IMR-90 (cell line): Measurements from ENCODE around the gene CNPY3. TPM values are rescaled to one million over a fixed set of nuclear protein-coding genes. Genes with fewer than 3 reads are reported as not detected.
"Not testable (repeated sequence)": the region's sequence is repeated elsewhere in the genome, so short reads cannot be mapped to it uniquely, and the experiment has no call there.

Source experiments
- ATAC-seq: fragments of 200-7000 bp; cut with Tn5 transposase; 2 replicates; pipeline ENCODE4 v1.9.1; 2020; ENCODE audit warnings: low read depth, mild to moderate bottlenecking, moderate library complexity
- BruUV-seq: library from RNA; stranded (reverse); fragments of 400-500 nt; replicated peaks from 2 replicates; lab custom pipeline; 2021; lab: Mats Ljungman, UMichigan
- CTCF ChIA-PET: fragments of 300-600 bp; formaldehyde crosslinking; extraction: SDS; loops from one replicate; lab custom pipeline; 2021; ENCODE audit warnings: antibody characterized with exemption; lab: Yijun Ruan, JAX
- POLR2A ChIA-PET: fragments of 300-600 bp; sonication (Branson Sonifier 250); formaldehyde crosslinking; loops from one replicate; lab custom pipeline; 2022; ENCODE audit warnings: antibody characterized with exemption; ENCODE audit not compliant: unreplicated experiment; lab: Charles Lee
- DNase-seq: peaks from one replicate; pipeline ENCODE4 v3.0.0; 2013
- H2AFZ ChIP-seq: replicated peaks from 2 replicates; pipeline ENCODE3; 2013; ENCODE audit warnings: low read length, mild to moderate bottlenecking; ENCODE audit not compliant: poor library complexity
- H2AK5ac ChIP-seq: 2 replicates; pipeline ENCODE4 v1.6.1; 2013; ENCODE audit warnings: low read depth, low read length, inconsistent platforms
- H2AK9ac ChIP-seq: replicated peaks from 2 replicates; pipeline ENCODE3; 2013; ENCODE audit warnings: mild to moderate bottlenecking, low read depth, low read length, moderate library complexity; ENCODE audit not compliant: poor library complexity
- H2BK120ac ChIP-seq: 2 replicates; pipeline ENCODE4 v1.6.1; 2013; ENCODE audit warnings: low read depth, low read length, inconsistent platforms
- H2BK15ac ChIP-seq: 3 replicates; pipeline ENCODE4 v1.6.1; 2013; ENCODE audit warnings: low read depth, low read length, inconsistent platforms
- H2BK20ac ChIP-seq: 2 replicates; pipeline ENCODE4 v1.6.1; 2013; ENCODE audit warnings: low read depth, mild to moderate bottlenecking, inconsistent platforms, low read length, moderate library complexity
- H2BK5ac ChIP-seq: 2 replicates; pipeline ENCODE4 v1.6.1; 2013; ENCODE audit warnings: mild to moderate bottlenecking, low read depth, low read length, inconsistent platforms; ENCODE audit not compliant: poor library complexity, severe bottlenecking
- H3K14ac ChIP-seq: replicated peaks from 2 replicates; pipeline ENCODE4 v1.6.1; 2013; ENCODE audit warnings: low read depth, low read length, inconsistent platforms
- H3K18ac ChIP-seq: 2 replicates; pipeline ENCODE4 v1.6.1; 2013; ENCODE audit warnings: low read depth, low read length, control low read depth
- H3K23ac ChIP-seq: 2 replicates; pipeline ENCODE4 v1.6.1; 2013; ENCODE audit warnings: low read depth, low read length, inconsistent platforms
- H3K27ac ChIP-seq: 2 replicates; pipeline ENCODE4 v1.5.1; 2013; ENCODE audit warnings: mild to moderate bottlenecking, control low read depth, low read length; ENCODE audit not compliant: insufficient read depth
- H3K27me3 ChIP-seq: 2 replicates; pipeline ENCODE4 v1.6.1; 2013; ENCODE audit warnings: low read length; ENCODE audit not compliant: control insufficient read depth, insufficient read depth
- H3K36me3 ChIP-seq: 2 replicates; pipeline ENCODE4 v1.6.1; 2013; ENCODE audit warnings: low read length, mixed read lengths; ENCODE audit not compliant: control insufficient read depth, insufficient read depth
- H3K4ac ChIP-seq: 2 replicates; pipeline ENCODE4 v1.6.1; 2013; ENCODE audit warnings: low read depth, low read length, inconsistent platforms
- H3K4me1 ChIP-seq: 2 replicates; pipeline ENCODE4 v1.6.1; 2013; ENCODE audit warnings: low read length, mixed read lengths; ENCODE audit not compliant: control insufficient read depth, insufficient read depth
- H3K4me2 ChIP-seq: 2 replicates; pipeline ENCODE4 v1.6.1; 2013; ENCODE audit warnings: low read depth, mild to moderate bottlenecking, control low read depth, low read length, moderate library complexity
- H3K4me3 ChIP-seq: 2 replicates; pipeline ENCODE4 v1.5.1; 2013; ENCODE audit warnings: low read depth, mild to moderate bottlenecking, control low read depth, low read length, moderate library complexity; ENCODE audit not compliant: insufficient read depth
- H3K56ac ChIP-seq: 2 replicates; pipeline ENCODE4 v1.6.1; 2013; ENCODE audit warnings: low read length, inconsistent platforms; ENCODE audit not compliant: insufficient read depth; ENCODE audit errors: extremely low read depth
- H3K79me1 ChIP-seq, 2 experiments: 2 replicates each; pipeline ENCODE4 v1.6.1; 2013; ENCODE audit warnings: low read length in 2 of 2, inconsistent platforms in 1 of 2, low read depth in 1 of 2
- H3K9ac ChIP-seq: 2 replicates; pipeline ENCODE4 v1.6.1; 2013; ENCODE audit warnings: low read depth, low read length, control low read depth
- H3K9me1 ChIP-seq: 2 replicates; pipeline ENCODE4 v1.6.1; 2013; ENCODE audit warnings: low read length, inconsistent platforms; ENCODE audit not compliant: insufficient read depth
- H3K9me3 ChIP-seq: 2 replicates; pipeline ENCODE4 v1.6.1; 2013; ENCODE audit warnings: low read length; ENCODE audit not compliant: control insufficient read depth, insufficient read depth
- H4K20me1 ChIP-seq: 2 replicates; pipeline ENCODE4 v1.6.1; 2013; ENCODE audit warnings: low read length, inconsistent platforms; ENCODE audit not compliant: insufficient read depth
- H4K5ac ChIP-seq: 2 replicates; pipeline ENCODE4 v1.6.1; 2013; ENCODE audit warnings: mild to moderate bottlenecking, low read depth, low read length, control low read depth
- H4K8ac ChIP-seq, 2 experiments: 2 replicates each; pipeline ENCODE4 v1.6.1; 2013; ENCODE audit warnings: low read depth in 2 of 2, low read length in 2 of 2, control low read depth in 1 of 2, inconsistent platforms in 1 of 2
- H4K91ac ChIP-seq: 2 replicates; pipeline ENCODE4 v1.6.1; 2013; ENCODE audit warnings: low read depth, low read length, inconsistent platforms; ENCODE audit not compliant: insufficient read depth
- WGBS, 2 experiments: methylation state at CpG; one replicate each; pipeline versions ENCODE4 v1.1.5 to v1.1.7; 2013; ENCODE audit warnings: missing lambda C conversion rate in 2 of 2; ENCODE audit not compliant: insufficient read length in 1 of 2; ENCODE audit errors: extremely low coverage in 2 of 2; 5-methylcytosine and 5-hydroxymethylcytosine counted together
- dilution Hi-C: fragments of 300-500 bp; cut with HindIII; formaldehyde crosslinking; loops from one replicate; pipeline ENCODE4 v1.14.3; 2018; ENCODE audit warnings: low sequenced_read_pairs; ENCODE audit not compliant: unreplicated experiment
- in situ Hi-C: fragments of 300-500 bp; cut with MboI; formaldehyde crosslinking; loops from 3 replicates; pipeline ENCODE4 v1.14.3; 2019; ENCODE audit warnings: low sequenced_read_pairs, inconsistent platforms, mixed read lengths
- intact Hi-C: fragments of 100-400 bp; cut with micrococcal nuclease; formaldehyde crosslinking; loops from 2 replicates; pipeline ENCODE4 v1.10.0; 2022
- polyA plus RNA-seq, 3 experiments: library from polyadenylated mRNA; depleted of rRNA; stranded (reverse); fragments of >200 nt; gene quantifications; 2 replicates each; pipeline ENCODE4 v1.2.3, GENCODE V29; 2012; ENCODE audit warnings: low replicate concordance in 1 of 3
- total RNA-seq: library from RNA; depleted of rRNA; stranded (reverse); fragments of >200 nt; gene quantifications from 2 replicates; pipeline ENCODE4 v1.2.3, GENCODE V29; 2012

The CNPY3 gene
- total and polyA plus RNA-seq, 2 of the 4 experiments (the other 2 are of a cell fraction): 13.3 to 39.2 TPM

- BruUV-seq: not testable (repeated sequence)
- WGBS, 2 experiments: no CpG with 5 or more reads among the region's 4 CpGs
Observed at GRCh38 chr6:42954405-42954804, 25.1 kb downstream of the CNPY3 start.

More at GRCh38 chr6:42954405-42954804, 25.1 kb downstream of the CNPY3 start:
- H3K4me2 ChIP-seq, dilution Hi-C loops, H2AFZ ChIP-seq, H3K36me3 ChIP-seq, H2BK20ac ChIP-seq, H4K5ac ChIP-seq, in situ Hi-C loops, H3K14ac ChIP-seq, H3K4ac ChIP-seq, ATAC-seq, POLR2A ChIA-PET, H2BK5ac ChIP-seq, H3K9ac ChIP-seq, H3K79me1 ChIP-seq, H2AK9ac ChIP-seq, H3K4me1 ChIP-seq, H4K20me1 ChIP-seq, H3K23ac ChIP-seq, H4K91ac ChIP-seq, H3K4me3 ChIP-seq, H2BK120ac ChIP-seq, CTCF ChIA-PET, H3K27ac ChIP-seq, DNase-seq, H3K56ac ChIP-seq, H2AK5ac ChIP-seq, H3K9me1 ChIP-seq, H3K27me3 ChIP-seq, H3K18ac ChIP-seq, intact Hi-C loops, H2BK15ac ChIP-seq, H4K8ac ChIP-seq, H3K9me3 ChIP-seq: not testable (repeated sequence)
